Measurements from ENCODE around the gene UPK1A.
A peak's percentile ranks its signal among the peaks of the same experiment; 100 is the strongest.
"Not testable (repeated sequence)": the region's sequence is repeated elsewhere in the genome, so short reads cannot be mapped to it uniquely, and the experiment has no call there.

UPK1A gene

DNA sequence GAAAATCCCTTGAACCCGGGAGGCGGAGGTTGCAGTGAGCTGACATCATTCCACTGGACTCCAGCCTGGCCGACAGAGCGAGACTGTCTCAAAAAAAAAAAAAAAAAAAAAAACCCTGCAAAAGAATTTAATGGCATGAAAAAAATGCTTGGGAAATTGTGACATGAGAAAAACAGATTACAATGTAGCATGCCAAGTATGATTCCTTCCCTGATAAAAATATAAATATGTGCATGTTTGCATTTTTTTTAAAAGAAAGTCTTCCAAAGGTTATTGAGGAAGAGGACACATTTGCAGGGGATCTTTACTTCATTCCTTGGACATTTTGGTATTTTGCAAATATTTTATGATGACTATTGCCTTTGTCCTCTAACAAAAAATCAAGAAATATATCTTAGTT is 23.5 kb downstream of the UPK1A start:
- DNase-seq, result no peak

DNA sequence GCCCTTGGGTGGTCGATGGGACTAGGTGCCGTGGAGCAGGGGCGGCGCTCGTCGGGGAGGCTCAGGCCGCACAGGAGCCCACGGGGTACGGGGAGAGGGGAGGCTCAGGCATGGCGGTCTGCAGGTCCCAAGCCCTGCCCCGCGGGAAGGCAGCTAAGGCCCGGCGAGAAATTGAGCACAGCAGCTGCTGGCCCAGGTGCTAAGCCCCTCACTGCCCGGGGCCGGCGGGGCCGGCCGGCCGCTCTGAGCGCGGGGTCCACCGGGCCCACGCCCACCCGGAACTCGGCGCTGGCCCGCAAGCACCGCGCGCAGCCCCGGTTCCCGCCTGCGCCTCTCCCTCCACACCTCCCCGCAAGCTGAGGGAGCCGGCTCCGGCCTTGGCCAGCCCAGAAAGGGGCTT is 24.8 kb downstream of the UPK1A start:
- not testable (repeated sequence) for DNase-seq

DNA sequence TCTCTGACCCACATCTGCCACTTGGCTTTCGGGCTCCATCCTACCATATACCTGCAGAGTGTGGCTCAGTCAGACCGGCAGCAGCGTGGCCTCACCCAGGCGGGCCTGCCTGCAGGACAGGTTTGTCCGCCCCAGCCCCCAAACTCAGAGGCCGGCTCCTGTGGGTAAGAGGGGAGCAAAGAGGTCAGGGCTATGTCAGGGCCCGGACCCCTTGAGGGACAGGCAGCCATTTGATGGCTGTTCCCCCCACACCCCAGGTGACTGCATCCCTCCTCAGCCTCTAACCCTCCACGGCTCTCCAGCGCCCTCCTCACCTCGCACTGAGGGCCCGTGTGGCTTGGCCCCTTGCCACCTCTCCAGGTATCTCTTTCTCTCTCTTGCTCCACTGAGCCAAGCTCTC is 25.7 kb downstream of the UPK1A start:
- DNase-seq, result no peak

DNA sequence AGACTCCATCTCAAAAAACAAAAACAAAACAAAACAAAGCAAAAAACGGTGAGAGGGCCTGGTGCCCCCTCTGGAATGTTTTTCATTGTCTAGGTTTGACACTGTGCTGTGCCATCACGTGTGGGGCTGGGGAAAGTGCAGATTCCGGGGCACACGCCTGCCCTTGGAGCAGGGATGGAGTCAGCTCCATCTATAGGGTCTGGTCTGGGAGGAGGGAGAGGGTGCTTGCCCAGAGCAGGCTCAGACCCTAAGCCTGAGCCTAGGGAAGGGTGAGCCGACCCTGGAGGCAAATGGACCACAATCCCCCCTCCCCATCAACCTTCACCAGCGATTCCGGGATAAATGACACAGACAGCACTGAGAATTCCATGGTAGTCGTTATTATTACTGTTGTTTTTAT is 27.1 kb downstream of the UPK1A start:
- no peak for DNase-seq

DNA sequence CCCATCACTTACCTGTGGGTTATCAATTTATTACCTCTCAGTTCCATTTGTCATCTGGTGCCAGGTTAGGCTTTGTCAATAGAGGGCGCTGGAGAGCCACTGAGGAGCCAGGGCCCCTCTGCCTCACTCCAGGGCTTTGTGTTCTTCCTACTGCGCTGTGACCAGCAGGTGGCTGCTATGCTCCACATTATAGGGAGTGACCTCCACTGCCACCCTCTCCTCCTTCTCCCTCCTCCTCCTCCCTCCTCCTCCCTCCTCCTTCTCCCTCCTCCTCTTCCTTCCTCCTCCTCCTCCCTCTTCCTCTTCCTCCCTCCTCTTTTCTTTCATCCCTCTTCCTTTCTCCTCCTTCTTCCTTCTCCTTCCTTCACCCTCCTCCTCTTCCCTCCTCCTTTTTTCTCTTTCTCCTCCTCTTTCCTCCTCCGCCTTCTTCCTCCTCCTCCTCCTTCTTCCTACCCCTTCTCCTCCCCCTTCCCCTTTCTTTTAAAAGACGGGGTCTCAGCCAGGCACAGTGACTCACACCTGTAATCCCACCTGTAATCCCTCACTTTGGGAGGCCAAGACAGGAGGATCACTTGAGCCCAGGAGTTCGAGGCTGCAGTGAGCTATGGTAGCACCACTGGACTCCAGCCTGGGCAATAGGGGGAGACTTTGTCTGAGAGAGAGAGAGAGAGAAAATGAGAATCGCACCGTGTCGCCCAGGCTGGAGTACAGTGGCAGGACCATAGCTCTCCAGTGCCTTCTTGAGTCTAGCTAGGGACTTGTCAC is 27.7 kb downstream of the UPK1A start:
- DNase-seq, result peak in 54 of 58 donors; percentile 8 to 89 (median 70)

DNA sequence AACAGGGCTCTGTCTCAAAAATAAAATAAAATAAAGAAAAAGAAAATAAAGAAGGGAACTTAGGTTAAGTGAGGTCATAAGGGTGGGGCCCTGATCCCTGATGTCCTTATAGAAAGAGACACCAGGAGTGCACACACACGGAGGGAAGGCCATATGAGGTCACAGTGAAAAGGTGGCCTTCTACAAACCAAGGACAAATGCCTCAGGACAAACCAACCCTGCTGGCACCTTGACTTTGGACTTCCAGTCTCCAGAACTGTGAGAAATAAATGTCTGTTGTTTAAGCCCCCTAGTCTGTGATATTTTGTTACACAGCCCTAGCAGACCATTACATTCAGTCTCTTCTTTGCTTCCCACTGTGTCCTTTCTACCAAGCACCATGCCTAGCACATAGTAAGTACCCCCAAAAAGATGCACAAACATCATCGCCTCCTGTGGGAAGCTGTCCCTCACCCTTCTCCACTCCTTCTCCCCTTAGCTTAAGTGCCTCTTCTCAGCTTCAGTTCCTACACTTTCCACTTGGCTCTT is 29.6 kb downstream of the UPK1A start:
- DNase-seq, result no peak

DNA sequence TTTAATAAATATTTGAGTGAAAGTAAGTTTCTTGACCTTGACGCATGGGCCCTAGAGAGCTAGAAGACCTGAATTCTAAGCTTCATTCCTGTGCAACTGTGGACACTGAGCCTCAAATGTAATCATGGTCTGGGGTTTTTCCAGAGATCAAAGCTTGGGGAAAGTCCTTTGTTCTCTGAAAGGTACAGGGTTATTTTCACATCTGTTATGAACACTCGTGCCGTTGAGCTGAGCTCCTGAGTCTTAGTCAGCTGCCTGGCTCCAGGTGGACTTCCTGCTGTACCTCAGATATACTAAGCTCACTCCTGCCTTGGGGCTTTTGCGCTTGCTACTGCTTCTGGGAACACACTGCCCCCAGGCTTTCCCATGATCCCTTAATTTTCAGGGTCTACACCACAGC is 30.5 kb downstream of the UPK1A start:
- no peak for DNase-seq

DNA sequence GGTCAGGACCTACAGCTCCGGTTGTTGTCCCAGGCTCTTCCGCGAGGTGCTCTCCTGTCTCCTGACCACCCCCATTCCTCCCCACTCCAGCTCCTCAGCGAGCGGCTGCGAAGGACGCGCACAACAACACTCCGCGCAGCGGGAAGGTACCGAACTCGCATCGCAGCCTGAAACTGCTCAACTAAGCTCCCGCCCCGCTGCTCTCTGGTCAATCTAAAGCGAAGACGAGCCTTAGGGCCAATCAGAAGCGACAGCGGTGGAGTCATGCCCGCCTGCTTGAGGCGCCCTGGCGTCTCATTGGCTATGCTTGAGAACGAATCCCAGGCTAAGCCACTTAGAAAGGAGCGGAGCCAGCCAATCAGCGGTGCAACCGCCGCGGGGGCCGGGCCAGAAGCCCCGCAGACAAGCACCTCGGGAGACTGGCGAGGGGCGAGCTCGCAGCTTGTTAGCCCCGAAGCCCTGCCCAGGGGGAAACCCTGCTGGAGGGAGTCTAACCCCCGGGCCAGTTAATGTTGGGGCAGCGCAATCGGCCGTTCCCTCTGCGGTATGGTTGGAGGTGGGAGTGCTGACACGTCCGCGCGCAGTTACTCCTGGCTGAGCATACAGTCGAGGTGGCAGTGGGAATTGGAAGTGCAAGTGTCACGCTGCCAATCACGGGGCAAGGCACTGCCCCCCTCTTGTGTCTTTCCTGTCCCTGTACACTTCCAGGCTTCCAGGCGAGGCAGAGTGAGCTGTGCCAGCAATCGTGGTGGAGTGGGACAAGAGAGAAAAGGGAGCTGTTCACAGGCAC is 36.1 kb downstream of the UPK1A start:
- peak; percentile 67 to 99 (median 96) for DNase-seq

DNA sequence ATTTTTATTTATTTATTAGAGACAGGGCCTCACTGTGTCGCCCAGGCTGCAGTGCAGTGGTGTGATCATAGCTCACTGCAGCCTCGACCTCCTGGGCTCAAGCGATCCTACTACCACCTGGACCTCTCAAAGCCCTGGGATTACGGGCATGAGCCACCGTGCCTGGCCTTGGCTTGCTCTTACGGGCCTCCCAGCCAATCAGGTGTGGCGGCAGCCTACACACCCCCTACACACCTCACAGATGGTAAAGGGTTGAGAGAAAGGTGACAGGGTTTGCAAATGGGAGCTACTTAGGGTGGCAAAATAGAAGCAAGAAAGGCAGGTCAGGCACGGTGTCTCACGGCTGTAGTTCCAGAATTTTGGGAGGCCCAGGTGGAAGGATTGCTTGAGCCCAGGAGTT is 37.0 kb downstream of the UPK1A start:
- DNase-seq, result no peak

DNA sequence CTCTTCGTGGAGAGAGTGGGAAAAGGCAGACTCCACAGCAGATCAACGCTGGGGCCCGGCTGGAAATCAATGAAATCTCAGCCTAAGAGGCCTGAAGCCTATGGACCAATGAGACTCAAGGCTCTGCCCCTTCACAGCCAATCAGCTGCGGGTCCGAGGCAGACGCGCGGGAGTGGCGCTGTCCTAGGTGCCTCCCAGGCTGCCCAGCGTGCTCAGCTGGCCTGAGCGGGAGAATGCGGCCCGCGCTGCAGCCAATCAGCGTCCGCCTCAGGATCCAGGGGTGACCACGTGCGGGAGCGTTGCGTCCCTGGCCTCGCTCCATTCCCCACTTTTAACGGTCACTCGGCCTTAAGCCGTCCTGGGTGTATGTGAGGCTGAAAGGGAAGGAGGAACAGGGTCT is 37.9 kb downstream of the UPK1A start, which contains the start of gene ZBTB32:
ZBTB32 (plus strand) TSS at position 341 of the 400 bp plus-strand sequence. CDS start 10,069 bp downstream, outside the sequence.
- peak in 2 of 58 donors; percentile 10 to 14 for DNase-seq

DNA sequence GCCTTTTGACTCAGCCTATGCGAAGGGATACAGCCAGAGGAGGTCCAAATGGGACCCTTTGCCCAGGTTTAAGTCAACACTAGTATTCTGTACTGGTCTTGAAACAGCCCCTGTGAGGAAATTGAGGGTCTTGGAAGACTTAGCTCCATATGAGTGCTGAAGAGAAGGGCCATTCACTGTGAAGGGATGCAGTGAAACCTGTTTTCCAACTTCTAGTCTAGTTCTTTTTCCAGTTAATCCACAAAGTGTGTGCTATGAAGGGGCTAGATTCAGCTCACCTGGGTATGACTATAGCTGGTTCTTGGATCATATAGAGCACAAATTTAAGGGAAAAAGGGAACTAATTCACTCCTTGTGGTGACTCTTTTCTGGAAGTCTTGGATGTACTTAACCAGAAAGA is 42.1 kb downstream of the UPK1A start:
- DNase-seq, result no peak

DNA sequence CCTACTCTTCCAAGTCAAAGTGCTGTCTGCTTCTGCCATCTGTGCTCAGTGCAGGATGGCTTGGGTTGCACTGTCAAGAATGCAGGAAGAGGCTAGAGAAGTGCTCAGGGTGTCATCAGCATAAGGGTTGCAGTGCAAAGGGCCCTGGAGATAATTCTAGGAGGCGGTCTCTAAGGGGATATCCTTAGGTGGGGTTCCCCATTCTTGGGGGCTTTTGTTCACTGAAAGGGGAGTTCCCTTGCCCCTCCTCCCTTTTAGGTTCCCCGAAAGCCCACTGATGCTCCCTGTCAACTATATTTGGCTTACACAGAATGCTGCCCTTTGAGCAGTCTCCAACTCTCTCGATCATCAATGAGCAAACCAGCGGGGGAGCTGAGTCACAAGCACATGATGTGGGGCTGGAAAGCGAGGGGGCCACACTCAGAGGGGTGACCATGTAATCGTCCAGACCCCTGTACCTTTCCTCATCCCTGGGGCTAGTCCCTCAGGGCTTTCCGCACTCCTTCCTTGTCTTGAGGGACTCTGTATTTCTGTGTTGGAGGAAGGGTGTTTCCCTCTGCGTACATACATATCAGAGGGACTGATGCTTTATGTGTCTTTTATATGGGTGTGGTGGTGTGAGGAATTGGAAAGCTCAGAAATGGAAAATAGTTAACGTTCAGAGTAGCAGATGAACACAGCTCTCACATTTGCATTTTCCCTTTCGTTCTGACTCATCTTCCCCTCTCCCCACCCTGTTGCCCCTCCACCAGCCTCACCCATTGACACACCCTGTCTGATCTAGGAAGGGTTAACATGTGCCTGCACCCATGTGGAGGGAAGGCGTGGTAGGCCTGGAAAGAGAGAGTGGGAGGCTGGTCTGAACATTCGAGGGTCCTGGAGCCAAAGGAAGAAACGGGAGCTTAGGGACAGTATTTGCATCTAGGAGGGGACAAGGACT is 44.7 kb downstream of the UPK1A start:
- DNase-seq, result no peak

DNA sequence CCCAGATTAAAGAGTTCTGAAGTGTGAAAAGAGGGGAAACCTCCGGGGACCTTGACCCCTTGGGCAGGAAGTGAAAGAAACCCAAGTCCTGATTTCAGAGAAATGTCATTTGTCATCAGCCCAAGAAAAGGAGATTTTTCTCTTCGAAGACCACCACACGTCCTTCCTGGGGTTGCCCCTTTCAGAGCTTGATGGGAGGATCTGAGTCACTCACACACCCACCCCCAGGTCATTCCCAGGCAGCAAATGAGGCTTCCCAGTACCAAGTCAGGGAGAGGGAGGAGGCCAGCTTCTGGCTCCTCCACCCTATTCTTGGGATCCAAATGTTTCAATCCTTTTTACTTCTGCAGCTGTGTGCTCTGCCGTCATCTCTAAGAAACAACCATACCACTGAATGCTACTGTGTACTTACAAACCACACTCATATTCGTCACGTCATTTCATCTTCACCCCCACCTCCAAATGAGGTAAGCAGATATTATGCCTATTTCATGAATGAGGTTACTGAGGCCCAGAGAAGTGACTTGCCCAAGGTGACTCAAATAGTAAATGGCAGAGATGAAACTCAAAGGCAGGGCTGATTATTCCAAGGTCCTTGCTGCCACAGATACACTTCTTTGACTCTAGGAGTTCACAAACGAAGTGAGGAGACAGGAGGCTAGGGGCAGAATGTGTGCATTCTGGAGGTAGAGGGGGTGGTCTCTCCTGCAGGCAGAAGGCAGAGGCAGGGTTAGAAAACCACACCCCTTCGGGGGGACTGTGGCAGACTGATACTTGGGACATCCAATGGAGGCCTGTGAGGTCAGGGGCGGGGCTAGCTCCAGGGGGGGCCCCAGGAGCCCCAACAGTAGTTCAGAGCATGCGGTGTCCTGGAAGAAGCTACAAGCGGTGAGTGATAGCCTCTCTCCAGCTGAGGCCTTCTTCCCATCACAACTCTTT is 46.5 kb downstream of the UPK1A start:
- no peak for DNase-seq

DNA sequence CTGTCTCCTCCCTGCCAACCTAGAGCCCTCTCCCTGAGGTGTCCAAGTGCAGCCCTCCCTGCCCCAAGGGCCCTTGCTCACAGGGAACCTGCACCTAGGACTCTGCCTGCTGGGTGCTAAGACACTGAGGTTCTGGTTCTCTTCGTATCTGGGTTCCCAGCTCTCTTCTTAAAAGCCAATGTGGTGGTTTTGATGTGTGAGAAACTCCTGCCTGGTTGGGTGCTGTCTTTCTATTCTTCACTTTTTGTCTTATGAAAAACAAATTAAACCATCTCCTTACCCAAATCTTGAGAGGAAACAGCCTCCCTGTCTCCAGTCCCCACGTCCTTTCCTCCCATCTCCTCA is 47.2 kb downstream of the UPK1A start:
- no peak for DNase-seq

DNA sequence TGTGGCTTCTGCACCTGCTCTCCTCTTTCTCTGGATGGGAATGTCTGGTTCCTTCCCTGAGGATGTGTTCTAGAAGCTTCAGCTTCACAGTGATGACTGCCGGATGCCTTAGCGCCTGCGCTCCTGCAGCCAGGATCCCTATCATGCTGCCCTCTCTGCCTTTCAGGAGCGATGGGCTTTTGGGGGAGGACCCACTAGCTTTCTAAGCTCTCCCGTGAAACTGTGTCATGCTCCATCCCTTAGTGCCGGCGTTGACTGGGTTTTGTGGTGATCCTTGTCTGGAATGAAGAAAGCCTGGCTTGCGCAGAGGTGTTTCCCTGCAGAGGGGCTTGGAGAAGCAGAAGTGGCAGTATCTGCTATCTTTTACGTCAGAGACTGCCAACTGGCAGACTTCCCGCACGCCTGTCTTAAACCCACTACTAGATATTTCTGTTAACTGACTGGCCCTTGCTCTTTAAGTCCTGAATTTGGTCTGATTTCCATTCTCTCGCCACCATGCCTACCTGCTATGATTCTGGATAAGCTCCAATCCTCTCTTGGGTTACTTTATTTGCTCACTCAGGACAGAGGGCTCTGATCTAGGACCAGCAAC is 47.7 kb downstream of the UPK1A start:
- DNase-seq, result no peak

DNA sequence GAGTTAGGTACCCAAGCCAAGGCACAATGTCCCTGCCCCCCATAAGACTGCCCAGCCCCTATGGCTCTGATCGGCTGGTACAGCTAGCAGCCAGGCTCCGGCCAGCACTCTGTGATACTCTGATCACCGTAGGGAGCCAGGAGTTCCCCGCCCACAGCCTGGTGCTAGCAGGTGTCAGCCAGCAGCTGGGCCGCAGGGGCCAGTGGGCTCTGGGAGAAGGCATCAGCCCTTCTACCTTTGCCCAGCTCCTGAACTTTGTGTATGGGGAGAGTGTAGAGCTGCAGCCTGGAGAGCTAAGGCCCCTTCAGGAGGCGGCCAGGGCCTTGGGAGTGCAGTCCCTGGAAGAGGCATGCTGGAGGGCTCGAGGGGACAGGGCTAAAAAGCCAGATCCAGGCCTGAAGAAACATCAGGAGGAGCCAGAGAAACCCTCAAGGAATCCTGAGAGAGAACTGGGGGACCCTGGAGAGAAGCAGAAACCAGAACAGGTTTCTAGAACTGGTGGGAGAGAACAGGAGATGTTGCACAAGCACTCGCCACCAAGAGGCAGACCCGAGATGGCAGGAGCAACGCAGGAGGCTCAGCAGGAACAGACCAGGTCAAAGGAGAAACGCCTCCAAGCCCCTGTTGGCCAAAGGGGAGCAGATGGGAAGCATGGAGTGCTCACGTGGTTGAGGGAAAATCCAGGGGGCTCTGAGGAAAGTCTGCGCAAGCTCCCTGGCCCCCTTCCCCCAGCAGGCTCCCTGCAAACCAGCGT is 48.5 kb downstream of the UPK1A start:
- DNase-seq, result no peak

DNA sequence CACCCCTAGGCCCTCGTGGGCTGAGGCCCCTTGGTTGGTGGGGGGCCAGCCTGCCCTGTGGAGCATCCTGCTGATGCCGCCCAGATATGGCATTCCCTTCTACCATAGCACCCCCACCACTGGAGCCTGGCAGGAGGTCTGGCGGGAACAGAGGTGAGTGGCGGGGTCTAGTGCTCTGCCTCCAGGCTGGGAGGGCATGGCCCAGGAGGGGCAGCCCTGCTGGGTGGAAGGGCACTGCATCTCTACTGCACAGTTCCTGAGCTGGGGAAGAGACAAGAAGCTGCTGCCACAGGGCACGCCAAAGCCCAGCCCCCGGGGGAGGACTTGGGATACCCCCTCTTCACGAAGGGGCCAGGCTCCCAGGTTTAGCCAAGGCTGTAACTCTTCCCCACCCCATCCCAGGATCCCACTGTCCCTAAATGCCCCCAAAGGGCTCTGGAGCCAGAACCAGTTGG is 49.1 kb downstream of the UPK1A start:
- DNase-seq, result no peak

DNA sequence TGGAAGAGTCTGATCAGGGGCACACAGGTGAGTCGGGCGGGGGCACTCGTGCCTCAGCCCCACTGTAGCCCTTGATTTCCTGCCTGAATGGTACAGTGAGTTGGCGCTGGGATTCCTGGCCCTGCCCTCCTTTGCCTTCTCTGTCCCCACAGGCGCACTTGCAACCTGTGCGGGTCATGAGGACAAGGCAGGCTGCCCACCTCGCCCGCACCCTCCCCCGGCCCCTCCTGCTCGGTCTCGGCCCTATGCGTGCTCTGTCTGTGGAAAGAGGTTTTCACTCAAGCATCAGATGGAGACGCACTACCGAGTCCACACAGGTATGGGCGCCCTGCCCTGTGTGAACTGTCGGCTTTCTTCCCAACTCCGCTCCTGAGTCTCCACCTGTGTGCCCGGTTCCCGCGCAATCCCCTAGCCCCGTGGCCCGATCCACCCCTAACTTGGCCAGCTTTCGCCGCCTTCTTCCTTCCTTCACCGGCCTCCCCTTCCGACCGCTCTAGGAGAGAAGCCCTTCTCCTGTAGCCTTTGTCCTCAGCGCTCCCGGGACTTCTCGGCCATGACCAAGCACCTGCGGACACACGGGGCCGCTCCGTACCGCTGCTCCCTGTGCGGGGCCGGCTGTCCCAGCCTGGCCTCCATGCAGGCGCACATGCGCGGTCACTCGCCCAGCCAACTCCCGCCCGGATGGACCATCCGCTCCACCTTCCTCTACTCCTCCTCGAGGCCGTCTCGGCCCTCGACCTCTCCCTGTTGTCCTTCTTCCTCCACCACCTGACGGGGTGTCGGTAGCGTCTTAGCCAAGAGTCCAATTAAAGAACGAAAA is 49.9 kb downstream of the UPK1A start:
- peak in 37 of 58 donors; percentile 25 to 83 (median 69) for DNase-seq

Measured in anterior cingulate cortex (tissue), 58 donors.